Left lung (tissue), 10 donors: ENCODE data around the gene ERBB3. TPM values are rescaled to one million over a fixed set of nuclear protein-coding genes. Genes with fewer than 3 reads are reported as not detected.
A peak's percentile ranks its signal among the peaks of the same experiment; 100 is the strongest.

Experiments used
- ATAC-seq: fragments of 200-7000 bp; cut with Tn5 transposase; one replicate; pipeline ENCODE4 v1.9.1; 2020; ENCODE audit warnings: moderate library complexity
- DNase-seq, 4 donors: peaks; one replicate each; pipeline ENCODE4 v3.0.0-alpha.2; 2013 to 2020
- H3K27ac ChIP-seq, 2 donors: fragments of 200-600 bp; sonication (generic) in 1 of 2; one replicate each; pipeline versions ENCODE4 v1.5.0 to v1.8.0; 2020 to 2021
- H3K27me3 ChIP-seq, 2 donors: fragments of 200-600 bp; sonication (generic) in 1 of 2; one replicate each; pipeline versions ENCODE4 v1.5.0 to v1.8.0; 2020 to 2021
- H3K36me3 ChIP-seq, 2 donors: fragments of 200-600 bp; sonication (generic) in 1 of 2; one replicate each; pipeline versions ENCODE4 v1.5.0 to v1.8.0; 2020 to 2021
- H3K4me1 ChIP-seq, 2 donors: fragments of 200-600 bp; one replicate each; pipeline ENCODE4 v1.8.0; 2021
- H3K4me3 ChIP-seq, 2 donors: fragments of 200-600 bp; sonication (generic) in 1 of 2; one replicate each; pipeline versions ENCODE4 v1.5.0 to v1.8.0; 2020 to 2021; ENCODE audit warnings: mild to moderate bottlenecking in 1 of 2
- H3K9me3 ChIP-seq, 2 donors: fragments of 200-600 bp; sonication (generic) in 1 of 2; one replicate each; pipeline versions ENCODE4 v1.5.0 to v1.8.0; 2020 to 2021
- CTCF ChIP-seq, 2 donors: fragments of 200-600 bp; sonication (generic) in 1 of 2; IDR thresholded peaks; one replicate each; pipeline versions ENCODE4 v1.5.0 to v1.8.0; 2021; ENCODE audit warnings: antibody characterized with exemption in 2 of 2
- intact Hi-C, 2 donors: fragments of 100-400 bp; cut with DNase I; formaldehyde crosslinking; loops; one replicate each; pipeline versions ENCODE4 v1.11.2 to v1.14.2; 2022
- polyA plus RNA-seq, 6 donors: library from polyadenylated mRNA; unstranded; fragments of 120-200 nt; gene quantifications; one replicate each; pipeline ENCODE4 v1.2.1, GENCODE V29; 2013; ENCODE audit not compliant: insufficient read length in 6 of 6
- total RNA-seq, 2 donors: library from RNA; stranded (reverse); fragmentation: NEBNext Ultra II Directional; extraction: Animal tissue kit (Norgen Biotek cat#: 25700); gene quantifications; one replicate each; pipeline ENCODE4 v1.2.1, GENCODE V29; 2021
- donor health status: DM: no; HTN: yes; CAD: no.
- donor health status: DM: no; HTN: no; CAD: no.

Gene ERBB3
- total and polyA plus RNA-seq, 8 donors, result 38.6 to 96.1 (median 82.1) TPM

DNA sequence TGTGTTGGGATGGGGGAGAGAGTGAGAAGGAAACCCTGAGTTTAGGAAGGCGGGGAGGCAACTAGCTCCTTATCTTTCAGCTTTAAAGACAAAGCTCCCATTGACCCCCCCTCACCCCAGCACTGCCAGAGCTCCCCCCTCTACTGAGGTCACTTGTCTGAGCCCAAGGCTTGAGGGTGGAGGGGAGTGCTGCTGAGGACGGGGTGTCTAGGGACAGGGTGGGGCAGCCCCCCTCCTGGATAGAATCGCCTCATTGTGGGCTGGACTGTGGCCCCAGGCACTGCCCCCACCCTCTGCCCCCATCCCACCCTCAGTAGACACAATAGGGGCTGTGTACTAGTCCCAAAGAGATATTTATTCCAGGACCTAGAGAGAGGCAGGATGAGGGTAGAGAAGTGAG is 3.0 kb downstream of the ERBB3 start:
- intact Hi-C loops, result no loop called here
- Histone ChIP-seq H3K9me3 (no peaks in the 10 kb centered on the region), H3K27ac (no peak overlapping the region), H3K36me3 (no peaks in the 10 kb centered on the region), H3K4me3 (no peak overlapping the region), H3K4me1 (peaks cover 4 to 31% of the 10 kb centered on the region in 2 donors), H3K27me3 (peaks cover 0 to 44% of the 10 kb centered on the region in 2 donors)
- TF ChIP-seq CTCF (IDR thresholded peaks at IDR 0.05), result no peak
- ATAC-seq, result no peak
- no peak for DNase-seq

DNA sequence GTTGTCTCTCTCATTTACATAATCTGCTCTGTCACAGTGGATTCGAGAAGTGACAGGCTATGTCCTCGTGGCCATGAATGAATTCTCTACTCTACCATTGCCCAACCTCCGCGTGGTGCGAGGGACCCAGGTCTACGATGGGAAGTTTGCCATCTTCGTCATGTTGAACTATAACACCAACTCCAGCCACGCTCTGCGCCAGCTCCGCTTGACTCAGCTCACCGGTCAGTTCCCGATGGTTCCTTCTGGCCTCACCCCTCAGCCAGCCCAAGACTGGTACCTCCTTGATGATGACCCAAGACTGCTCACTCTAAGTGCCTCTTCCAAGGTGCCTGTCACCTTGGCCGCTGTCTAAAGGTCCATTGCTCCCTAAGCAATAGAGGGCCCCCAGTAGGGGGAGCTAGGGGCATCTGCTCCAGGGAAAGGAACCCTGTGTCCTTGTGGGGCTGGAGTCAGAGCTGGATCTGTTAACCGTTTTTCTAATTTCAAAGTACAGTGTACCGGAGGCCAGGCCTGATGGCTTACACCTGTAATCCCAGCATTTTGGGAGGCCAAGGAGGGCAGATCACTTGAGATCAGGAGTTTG is 5.1 kb downstream of the ERBB3 start:
- DNase-seq (no peak), ATAC-seq (no peak)
- H3K9me3 ChIP-seq, result no peaks in the 10 kb centered on the region
- H3K27me3 ChIP-seq, result peaks cover 0 to 30% of the 10 kb centered on the region in 2 donors
- TF ChIP-seq CTCF (IDR thresholded peaks at IDR 0.05), result no peak
- H3K27ac ChIP-seq, result no peak overlapping the region
- H3K36me3 ChIP-seq, result no peaks in the 10 kb centered on the region
- H3K4me1 ChIP-seq, result peaks cover 4 to 13% of the 10 kb centered on the region in 2 donors
- H3K4me3 ChIP-seq, result no peak overlapping the region
- intact Hi-C loops, result no loop called here

- intact Hi-C loops, result no loop called here
- Histone ChIP-seq H3K27ac (peak overlapping the region in 1 of 2 donors; percentile 50), H3K9me3 (no peaks in the 10 kb centered on the region), H3K36me3 (no peaks in the 10 kb centered on the region), H3K4me3 (no peak overlapping the region), H3K27me3 (peaks cover 0 to 19% of the 10 kb centered on the region in 2 donors), H3K4me1 (peaks cover 4 to 6% of the 10 kb centered on the region in 2 donors)
- no peak for TF ChIP-seq CTCF (IDR thresholded peaks at IDR 0.05)
- ATAC-seq (peak; percentile 66), DNase-seq (peak in 1 of 4 donors; percentile 59)
Observed at GRCh38 chr12:56086096-56086495, 6.1 kb downstream of the ERBB3 start.

DNA sequence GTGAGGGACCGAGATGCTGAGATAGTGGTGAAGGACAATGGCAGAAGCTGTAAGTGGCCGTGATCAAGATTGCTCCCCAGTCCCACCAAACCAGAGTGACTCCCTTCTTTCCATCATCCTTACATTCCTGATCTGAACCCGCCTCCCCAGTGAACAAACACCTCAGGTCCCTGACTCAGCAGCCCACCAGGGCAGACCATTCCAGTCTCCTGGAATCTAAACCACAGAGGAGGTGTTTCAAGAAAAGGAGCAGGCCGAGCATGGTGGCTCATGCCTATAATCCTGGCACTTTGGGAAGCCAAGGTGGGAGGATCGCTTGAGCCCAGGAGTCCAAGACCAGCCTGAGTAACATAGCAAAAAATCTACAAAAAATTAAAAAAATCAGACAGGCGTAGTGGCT is 6.6 kb downstream of the ERBB3 start:
- no peak for DNase-seq
- H3K4me1 ChIP-seq, result peaks cover 4 to 6% of the 10 kb centered on the region in 2 donors
- H3K4me3 ChIP-seq, result no peak overlapping the region
- intact Hi-C loops, result no loop called here
- H3K36me3 ChIP-seq, result no peaks in the 10 kb centered on the region
- H3K9me3 ChIP-seq, result no peaks in the 10 kb centered on the region
- no peak for TF ChIP-seq CTCF (IDR thresholded peaks at IDR 0.05)
- no peak for ATAC-seq
- H3K27me3 ChIP-seq, result peaks cover 0 to 14% of the 10 kb centered on the region in 2 donors
- peak overlapping the region; percentile 18 to 50 for H3K27ac ChIP-seq

GRCh38 chr12:56087220-56087619 is 7.3 kb downstream of the ERBB3 start:
- peaks cover 4 to 6% of the 10 kb centered on the region in 2 donors for H3K4me1 ChIP-seq
- ATAC-seq (peak; percentile 96), DNase-seq (peak in 3 of 4 donors; percentile 76 to 93 (median 91))
- intact Hi-C loops, result no loop called here
- H3K9me3 ChIP-seq, result no peaks in the 10 kb centered on the region
- H3K27ac ChIP-seq, result peak overlapping the region; percentile 23 to 54
- no peak overlapping the region for H3K4me3 ChIP-seq
- no peak for TF ChIP-seq CTCF (IDR thresholded peaks at IDR 0.05)
- H3K27me3 ChIP-seq, result peaks cover 0 to 8% of the 10 kb centered on the region in 2 donors
- H3K36me3 ChIP-seq, result no peaks in the 10 kb centered on the region
